Activated CD4-positive, alpha-beta memory T cell treated with anti-CD3 and anti-CD28 coated beads, Interleukin-2, amount 10 ng/mL, durations not matched to agents 7 days and 5 days (primary cell): Measurements from ENCODE around the gene COG1. TPM values are rescaled to one million over a fixed set of nuclear protein-coding genes. Genes with fewer than 3 reads are reported as not detected.

Experiments
- CTCF ChIA-PET: fragments of 350-600 bp; sonication (Branson Sonifier 250); formaldehyde crosslinking; loops from one replicate; lab custom pipeline; 2021; ENCODE audit warnings: antibody characterized with exemption, inconsistent platforms; lab: Charles Lee
- POLR2A ChIA-PET: fragments of 350-600 bp; sonication (Branson Sonifier 250); formaldehyde crosslinking; loops from one replicate; lab custom pipeline; 2021; ENCODE audit warnings: antibody characterized with exemption; lab: Charles Lee
- DNase-seq: peaks from one replicate; pipeline ENCODE4 v3.0.0-alpha.2; 2020
- H3K27ac Mint-ChIP-seq: one replicate; pipeline ENCODE4 v1.8.0; 2021; ENCODE audit warnings: mild to moderate bottlenecking, mixed read lengths
- H3K27me3 Mint-ChIP-seq: one replicate; pipeline ENCODE4 v1.8.0; 2021; ENCODE audit warnings: mixed read lengths
- H3K36me3 Mint-ChIP-seq: one replicate; pipeline ENCODE4 v1.8.0; 2021; ENCODE audit warnings: low read depth, mixed read lengths
- H3K4me1 Mint-ChIP-seq: one replicate; pipeline ENCODE4 v1.8.0; 2021; ENCODE audit warnings: mixed read lengths
- H3K4me3 Mint-ChIP-seq: one replicate; pipeline ENCODE4 v1.8.0; 2021; ENCODE audit warnings: mild to moderate bottlenecking, mixed read lengths
- H3K9me3 Mint-ChIP-seq: one replicate; pipeline ENCODE4 v1.8.0; 2021; ENCODE audit warnings: mixed read lengths
- total RNA-seq, 2 experiments: library from RNA; stranded (reverse); gene quantifications; one replicate each; pipeline ENCODE4 v1.2.3, GENCODE V29; 2021

Gene COG1
- total RNA-seq, 2 experiments from 2014 or later = 30.4 to 32.9 TPM

GRCh38 chr17:73182616-73183310 is 10.1 kb upstream of the COG1 start:
- POLR2A ChIA-PET = no interaction called here
- Mint-ChIP-seq H3K4me1 (no peaks in the 10 kb centered on the region), H3K4me3 (no peak overlapping the region)

GRCh38 chr17:73184136-73184993 is 8.5 kb upstream of the COG1 start:
- ChIA-PET POLR2A (interaction anchor here (1.3 kb wide), 1 partner anchor 24 kb away, joined by 3 read pairs; no protein-coding TSS in a partner anchor), CTCF (interaction anchor here (1.1 to 1.3 kb wide), 2 partner anchors 625 to 627 kb away, joined by 3 to 4 read pairs; no protein-coding TSS in a partner anchor)
- Mint-ChIP-seq H3K9me3 (no peaks in the 10 kb centered on the region), H3K27me3 (no peaks in the 10 kb centered on the region), H3K27ac (no peak overlapping the region), H3K4me3 (no peak overlapping the region), H3K36me3 (no peaks in the 10 kb centered on the region), H3K4me1 (peaks cover under 1% of the 10 kb centered on the region)
- no peak for DNase-seq

More at GRCh38 chr17:73182616-73183310, 10.1 kb upstream of the COG1 start:
- H3K27me3 Mint-ChIP-seq = no peaks in the 10 kb centered on the region
- DNase-seq = no peak
- no peaks in the 10 kb centered on the region for H3K9me3 Mint-ChIP-seq
- CTCF ChIA-PET = interaction anchor here (1.1 to 1.5 kb wide), 4 partner anchors 9 to 626 kb away, joined by 3 to 9 read pairs (median 4); no protein-coding TSS in a partner anchor
- H3K36me3 Mint-ChIP-seq = no peaks in the 10 kb centered on the region
- no peak overlapping the region for H3K27ac Mint-ChIP-seq

- Mint-ChIP-seq H3K27ac (no peak overlapping the region), H3K4me3 (no peak overlapping the region), H3K27me3 (no peaks in the 10 kb centered on the region), H3K9me3 (no peaks in the 10 kb centered on the region), H3K36me3 (no peaks in the 10 kb centered on the region), H3K4me1 (peaks cover 12% of the 10 kb centered on the region)
- DNase-seq = no peak
- POLR2A ChIA-PET = no interaction called here
- CTCF ChIA-PET = interaction anchor here (0.6 to 1.8 kb wide), 3 partner anchors 82 to 629 kb away, joined by 3 to 5 read pairs (median 4); no protein-coding TSS in a partner anchor
These were observed 6.4 kb upstream of the COG1 start for GRCh38 chr17:73186283-73187050.

- Mint-ChIP-seq H3K4me3 (no peak overlapping the region), H3K27ac (no peak overlapping the region), H3K4me1 (peaks cover 16% of the 10 kb centered on the region), H3K9me3 (no peaks in the 10 kb centered on the region), H3K27me3 (no peaks in the 10 kb centered on the region), H3K36me3 (no peaks in the 10 kb centered on the region)
- CTCF ChIA-PET = interaction anchor here (1.4 to 1.8 kb wide), 3 partner anchors 460 to 630 kb away, joined by 4 to 8 read pairs (median 5); no protein-coding TSS in a partner anchor
- DNase-seq = no peak
- POLR2A ChIA-PET = no interaction called here
These were observed 5.6 kb upstream of the COG1 start for GRCh38 chr17:73187203-73187769.

- Mint-ChIP-seq H3K27me3 (no peaks in the 10 kb centered on the region), H3K4me1 (peaks cover 16% of the 10 kb centered on the region), H3K4me3 (no peak overlapping the region), H3K27ac (no peak overlapping the region), H3K9me3 (no peaks in the 10 kb centered on the region), H3K36me3 (no peaks in the 10 kb centered on the region)
- ChIA-PET CTCF (interaction anchor here (0.8 to 2.6 kb wide), 4 partner anchors 45 to 631 kb away, joined by 4 to 10 read pairs (median 6); no protein-coding TSS in a partner anchor), POLR2A (interaction anchor here (0.9 kb wide), 1 partner anchor 9 kb away, joined by 4 read pairs; no protein-coding TSS in a partner anchor)
- no peak for DNase-seq
These were observed 4.8 kb upstream of the COG1 start for GRCh38 chr17:73188011-73188410.

DNA sequence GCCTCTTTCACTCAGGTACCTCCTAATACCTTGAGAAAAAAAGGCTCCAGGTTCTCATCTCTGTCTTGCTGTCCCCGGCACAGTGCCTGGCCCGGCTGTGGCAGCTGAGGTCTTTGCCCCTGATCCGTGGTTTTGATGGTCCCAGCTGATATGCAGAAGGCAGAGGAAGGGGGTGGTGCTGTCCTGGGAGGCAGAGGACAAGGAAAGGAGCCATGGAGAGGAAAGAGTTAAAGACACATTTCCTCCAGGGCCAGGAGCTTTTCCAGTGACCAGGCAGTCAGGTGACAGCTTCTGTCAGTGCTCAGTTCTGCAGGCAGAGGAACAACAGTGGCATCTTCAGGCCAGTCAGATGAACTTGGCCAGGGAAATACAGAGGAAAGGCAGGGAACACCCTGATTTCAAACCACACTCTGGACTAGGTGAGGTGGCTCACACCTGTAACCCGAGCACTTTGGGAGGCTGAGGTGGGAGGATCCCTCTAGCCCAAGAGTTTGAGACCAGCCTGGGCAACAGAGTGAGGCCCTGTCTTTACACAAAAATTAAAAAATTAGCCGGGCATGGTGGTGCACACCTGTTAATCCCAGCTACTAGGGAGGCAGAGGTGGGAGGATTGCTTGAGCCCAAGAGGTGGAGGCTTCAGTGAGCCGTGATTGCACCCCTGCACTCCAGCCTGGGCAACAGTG is 3.3 kb upstream of the COG1 start:
- H3K9me3 Mint-ChIP-seq = no peaks in the 10 kb centered on the region
- peaks cover 23% of the 10 kb centered on the region for H3K4me1 Mint-ChIP-seq
- no peak overlapping the region for H3K27ac Mint-ChIP-seq
- CTCF ChIA-PET = interaction anchor here (0.8 to 4.0 kb wide), 8 partner anchors 51 to 633 kb away, joined by 3 to 56 read pairs (median 4); no protein-coding TSS in a partner anchor
- no peaks in the 10 kb centered on the region for H3K27me3 Mint-ChIP-seq
- H3K4me3 Mint-ChIP-seq = no peak overlapping the region
- no peaks in the 10 kb centered on the region for H3K36me3 Mint-ChIP-seq
- POLR2A ChIA-PET = interaction anchor here (0.5 kb wide), 1 partner anchor 471 kb away, joined by 3 read pairs; no protein-coding TSS in a partner anchor
- DNase-seq = no peak

DNA sequence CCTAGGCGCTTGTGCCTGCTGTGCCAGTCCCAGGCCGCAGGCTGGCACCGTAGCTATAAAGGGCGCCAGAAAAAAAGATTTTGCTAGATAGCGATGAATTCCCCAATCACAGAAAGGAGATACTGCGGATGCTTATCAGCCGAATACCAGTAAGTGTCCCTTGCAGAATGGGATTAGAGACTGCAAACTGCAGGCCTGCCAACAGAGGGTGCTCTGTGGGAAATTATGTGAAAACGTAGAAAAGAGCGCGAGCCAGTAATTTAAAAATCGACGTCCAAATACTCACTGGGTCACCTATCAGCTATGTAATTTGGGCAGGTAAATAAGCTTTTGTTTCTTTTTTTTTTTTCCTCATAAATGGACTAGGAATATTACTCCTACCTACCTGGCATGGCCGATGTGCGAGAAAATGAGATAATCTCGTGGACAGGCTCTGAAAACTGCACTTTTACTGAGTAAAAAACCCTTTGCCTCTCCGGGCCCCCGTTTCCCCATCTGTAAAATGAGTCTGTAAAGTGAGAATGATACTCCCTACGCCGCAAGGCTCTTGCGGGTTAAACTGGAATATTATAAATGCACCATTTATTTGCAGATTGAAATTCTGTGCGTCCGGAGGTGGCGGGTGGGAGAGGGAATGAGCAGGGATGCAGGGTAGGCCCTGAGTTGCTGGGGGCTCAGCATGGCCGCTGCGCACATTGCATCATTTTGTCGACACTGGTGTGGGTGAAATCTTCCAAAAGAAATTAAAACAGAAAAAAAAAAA is 1.2 kb upstream of the COG1 start:
- ChIA-PET POLR2A (interaction anchor here (1.0 to 5.0 kb wide), 13 partner anchors 12 to 482 kb away, joined by 3 to 68 read pairs (median 4); partner anchors contain the start of gene CDC42EP4), CTCF (interaction anchor here (0.6 to 4.0 kb wide), 25 partner anchors 9 to 635 kb away, joined by 3 to 56 read pairs (median 4); partner anchors contain the start of genes CDC42EP4 and SLC39A11)
- Mint-ChIP-seq H3K36me3 (peaks cover 9% of the 10 kb centered on the region), H3K9me3 (no peaks in the 10 kb centered on the region), H3K27ac (peak overlapping the region; percentile 94), H3K27me3 (no peaks in the 10 kb centered on the region), H3K4me1 (peaks cover 36% of the 10 kb centered on the region), H3K4me3 (peak overlapping the region; percentile 90)
- DNase-seq = peak; percentile 77

DNA sequence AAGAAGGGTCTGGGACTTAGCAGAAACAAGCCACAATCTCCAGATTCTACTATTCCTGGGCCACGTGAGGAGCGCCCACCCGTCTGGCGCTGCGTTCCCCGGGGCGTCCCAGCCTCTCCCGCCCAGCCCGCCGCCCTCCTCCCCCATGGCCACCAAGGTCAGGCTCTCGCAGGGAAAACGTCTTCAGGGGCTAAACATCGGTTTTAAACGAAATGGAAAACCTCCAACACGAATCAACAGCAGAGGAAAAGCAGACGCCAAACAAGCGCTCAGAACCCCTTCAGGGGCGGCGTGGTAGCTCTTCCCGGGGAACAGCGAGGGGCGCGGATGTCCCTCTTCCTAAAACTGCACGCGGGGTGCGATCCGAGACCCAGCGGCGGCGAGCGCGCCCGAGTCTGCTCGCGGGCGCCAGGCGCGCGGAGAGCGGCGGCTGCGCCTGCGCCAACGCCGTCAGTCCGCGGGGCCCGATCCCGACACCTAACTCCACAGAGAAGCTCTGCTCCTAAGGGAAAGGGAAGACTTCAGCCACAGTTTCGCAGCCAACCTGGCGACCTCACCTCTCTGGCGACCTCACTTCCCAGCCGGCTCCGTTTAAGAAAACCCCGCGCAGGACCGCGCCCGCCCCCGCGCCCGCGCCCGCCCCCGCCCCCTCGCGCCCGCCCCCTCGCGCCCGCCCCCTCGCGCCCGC is 505 bp upstream of the COG1 start:
- Mint-ChIP-seq H3K4me3 (peak overlapping the region; percentile 90), H3K27ac (peak overlapping the region; percentile 94), H3K36me3 (peaks cover 16% of the 10 kb centered on the region), H3K4me1 (peaks cover 38% of the 10 kb centered on the region), H3K9me3 (no peaks in the 10 kb centered on the region), H3K27me3 (no peaks in the 10 kb centered on the region)
- ChIA-PET POLR2A (interaction anchor here (1.0 to 5.0 kb wide), 14 partner anchors 11 to 483 kb away, joined by 3 to 68 read pairs (median 4); partner anchors contain the start of gene CDC42EP4), CTCF (interaction anchor here (0.6 to 4.0 kb wide), 22 partner anchors 10 to 636 kb away, joined by 3 to 56 read pairs (median 5); partner anchors contain the start of gene SLC39A11)
- peak; percentile 72 for DNase-seq

- peaks cover 35% of the 10 kb centered on the region for H3K4me1 Mint-ChIP-seq
- H3K9me3 Mint-ChIP-seq = no peaks in the 10 kb centered on the region
- ChIA-PET CTCF (interaction anchor here (0.7 to 2.5 kb wide), 2 partner anchors 33 to 38 kb away, joined by 3 to 13 read pairs; a partner anchor contains a TSS), POLR2A (interaction anchor here (1.1 to 5.0 kb wide), 3 partner anchors 33 to 468 kb away, joined by 3 to 68 read pairs (median 9); a partner anchor contains a TSS)
- H3K27ac Mint-ChIP-seq = peak overlapping the region; percentile 66
- peak overlapping the region; percentile 60 for H3K4me3 Mint-ChIP-seq
- no peaks in the 10 kb centered on the region for H3K27me3 Mint-ChIP-seq
- no peak for DNase-seq
- H3K36me3 Mint-ChIP-seq = peaks cover 38% of the 10 kb centered on the region
These were observed 1.8 kb downstream of the COG1 start for GRCh38 chr17:73194514-73195222.
